ENCODE data around the gene TAPBPL. TPM values are rescaled to one million over a fixed set of nuclear protein-coding genes. Genes with fewer than 3 reads are reported as not detected.

The TAPBPL gene
- total and polyA plus RNA-seq, 2 of the 13 experiments (the other 11 are each of a cell fraction or from before 2014, with no cell fraction given), result 10.0 to 14.5 TPM

DNA sequence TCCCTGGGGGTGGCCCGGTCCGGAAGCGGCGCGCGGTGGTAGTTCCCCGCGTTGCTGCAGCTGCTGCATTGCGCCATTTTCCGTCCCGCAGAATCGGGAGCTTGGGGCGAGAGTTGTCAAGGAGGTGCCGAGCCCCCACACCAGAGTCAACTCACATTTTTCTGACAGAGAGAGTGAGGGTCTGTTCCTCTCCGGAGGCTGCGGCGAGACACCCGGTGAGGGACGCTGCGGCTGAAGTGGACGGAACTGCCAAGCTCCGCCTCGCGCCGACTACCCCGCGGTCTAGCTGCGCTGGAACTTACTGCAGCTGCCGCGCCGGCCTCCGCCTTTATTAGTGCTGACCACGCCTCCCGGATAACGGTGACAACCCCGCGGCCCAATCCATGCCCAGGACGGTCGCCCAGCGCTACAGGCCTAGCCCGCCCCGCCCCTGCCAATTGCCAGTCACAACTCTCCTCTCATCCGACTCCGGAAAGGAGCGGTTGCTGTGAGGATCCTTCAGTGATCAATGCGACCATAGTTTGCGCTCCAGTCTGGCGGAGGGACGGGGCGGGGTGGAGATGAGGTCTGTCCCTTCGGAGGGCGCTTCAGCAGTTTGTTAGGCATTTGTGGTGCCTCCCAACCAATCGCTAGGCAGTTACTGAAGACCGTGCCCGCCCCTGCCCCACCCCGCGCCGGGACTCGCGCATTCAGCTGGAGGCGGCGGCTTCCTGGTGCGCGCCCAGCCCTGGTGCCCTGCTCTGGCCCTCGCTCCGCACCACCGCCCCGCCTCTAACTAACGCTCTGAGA is 18.7 kb downstream of the TAPBPL start, which contains the start of gene VAMP1 (continued):
- TF ChIP-seq CTCF (CRISPR knock-in tag; IDR thresholded peaks at IDR 0.05), result peak; percentile 34
- no peak; the same call in 1 of the 2 replicates for TF ChIP-seq MTF2 (CRISPR knock-in tag; IDR thresholded peaks at IDR 0.05; ENCODE audit: borderline replicate concordance)
- TF ChIP-seq HOXA3 (CRISPR knock-in tag; IDR thresholded peaks at IDR 0.05), result peak; percentile 81
- TF ChIP-seq FOXK2 (IDR thresholded peaks at IDR 0.05), result no peak
- TF ChIP-seq, protein P1, sequence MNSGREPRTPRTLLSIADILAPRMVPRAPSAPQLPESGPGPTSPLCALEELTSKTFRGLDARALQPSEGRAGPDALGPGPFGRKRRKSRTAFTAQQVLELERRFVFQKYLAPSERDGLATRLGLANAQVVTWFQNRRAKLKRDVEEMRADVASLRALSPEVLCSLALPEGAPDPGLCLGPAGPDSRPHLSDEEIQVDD (CRISPR knock-in tag; IDR thresholded peaks at IDR 0.05; ENCODE audit: borderline replicate concordance), result no peak
- TF ChIP-seq ZNF441 (CRISPR knock-in tag; IDR thresholded peaks at IDR 0.05; ENCODE audit: borderline replicate concordance), result peak; percentile 76; the same call in 1 of the 2 replicates
- TF ChIP-seq KMT2A (CRISPR knock-in tag; IDR thresholded peaks at IDR 0.05), result peak; percentile 86
- TF ChIP-seq ZNF232 (CRISPR knock-in tag; IDR thresholded peaks at IDR 0.05; ENCODE audit: borderline replicate concordance), result peak; percentile 69; the same call in 1 of the 2 replicates
- no peak for TF ChIP-seq ZNF281 (CRISPR knock-in tag; IDR thresholded peaks at IDR 0.05; ENCODE audit: borderline replicate concordance)
- no peak for TF ChIP-seq SMAD9 (CRISPR knock-in tag; IDR thresholded peaks at IDR 0.05)
- no peak for TF ChIP-seq ZNF224 (CRISPR knock-in tag; IDR thresholded peaks at IDR 0.05)
- no peak for TF ChIP-seq HCFC1 (IDR thresholded peaks at IDR 0.05; ENCODE audit: low read depth, low read length)
- TF ChIP-seq, protein P2, sequence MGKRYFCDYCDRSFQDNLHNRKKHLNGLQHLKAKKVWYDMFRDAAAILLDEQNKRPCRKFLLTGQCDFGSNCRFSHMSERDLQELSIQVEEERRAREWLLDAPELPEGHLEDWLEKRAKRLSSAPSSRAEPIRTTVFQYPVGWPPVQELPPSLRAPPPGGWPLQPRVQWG (CRISPR knock-in tag; IDR thresholded peaks at IDR 0.05; ENCODE audit: borderline replicate concordance, low read depth), result no peak
- TF ChIP-seq ZNF547 (CRISPR knock-in tag; IDR thresholded peaks at IDR 0.05), result peak; percentile 76
- TF ChIP-seq, protein P3, sequence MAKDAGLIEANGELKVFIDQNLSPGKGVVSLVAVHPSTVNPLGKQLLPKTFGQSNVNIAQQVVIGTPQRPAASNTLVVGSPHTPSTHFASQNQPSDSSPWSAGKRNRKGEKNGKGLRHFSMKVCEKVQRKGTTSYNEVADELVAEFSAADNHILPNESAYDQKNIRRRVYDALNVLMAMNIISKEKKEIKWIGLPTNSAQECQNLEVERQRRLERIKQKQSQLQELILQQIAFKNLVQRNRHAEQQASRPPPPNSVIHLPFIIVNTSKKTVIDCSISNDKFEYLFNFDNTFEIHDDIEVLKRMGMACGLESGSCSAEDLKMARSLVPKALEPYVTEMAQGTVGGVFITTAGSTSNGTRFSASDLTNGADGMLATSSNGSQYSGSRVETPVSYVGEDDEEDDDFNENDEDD (CRISPR knock-in tag; IDR thresholded peaks at IDR 0.05; ENCODE audit: borderline replicate concordance), result peak; percentile 68; the same call in 1 of the 2 replicates
- no peak for TF ChIP-seq MZF1 (CRISPR knock-in tag; IDR thresholded peaks at IDR 0.05; ENCODE audit: borderline replicate concordance)
- TF ChIP-seq SRSF9 (IDR thresholded peaks at IDR 0.05; ENCODE audit: borderline replicate concordance, insufficient read depth, low read depth, low read length, poor library complexity, severe bottlenecking), result no peak
- TF ChIP-seq ZNF335 (CRISPR knock-in tag; IDR thresholded peaks at IDR 0.05), result peak; percentile 16; the same call in 1 of the 2 replicates
- 0 out of 2 replicates have a peak, but pooled peaks have one; percentile 29 for TF ChIP-seq ZNF331 (CRISPR knock-in tag; IDR thresholded peaks at IDR 0.05)
- TF ChIP-seq ZNF383 (CRISPR knock-in tag; IDR thresholded peaks at IDR 0.05; ENCODE audit: borderline replicate concordance), result no peak
- TF ChIP-seq ZBTB7A (CRISPR knock-in tag; IDR thresholded peaks at IDR 0.05), result no peak; the same call in 1 of the 2 replicates
- TF ChIP-seq ZNF614 (CRISPR knock-in tag; IDR thresholded peaks at IDR 0.05; ENCODE audit: borderline replicate concordance), result peak; percentile 83; the same call in 1 of the 2 replicates
- TF ChIP-seq ZNF724P (CRISPR knock-in tag; IDR thresholded peaks at IDR 0.05; ENCODE audit: borderline replicate concordance), result no peak

All from HepG2 (cell line).